Left renal cortex interstitium (tissue), 4 donors: ENCODE results near the gene INPP5A. TPM values are rescaled to one million over a fixed set of nuclear protein-coding genes. Genes with fewer than 3 reads are reported as not detected.
"Not testable (repeated sequence)": the region's sequence is repeated elsewhere in the genome, so short reads cannot be mapped to it uniquely, and the experiment has no call there.

ENCODE experiments used
- DNase-seq, 4 donors: peaks; one replicate each; pipeline ENCODE4 v3.0.0-alpha.2; 2013; ENCODE audit warnings: low read depth in 4 of 4, low spot score in 2 of 4, missing footprints in 1 of 4
- polyA plus RNA-seq, 4 donors: library from polyadenylated mRNA; unstranded; fragments of 120-200 nt; gene quantifications; one replicate each; pipeline ENCODE4 v1.2.1, GENCODE V29; 2013; ENCODE audit not compliant: insufficient read length in 4 of 4

INPP5A gene
- polyA plus RNA-seq, 4 donors = 27.8 to 39.8 (median 34.4) TPM

- no peak for DNase-seq
Observed at GRCh38 chr10:132544744-132545658, 7.4 kb downstream of the INPP5A start.

- no peak for DNase-seq
Observed at GRCh38 chr10:132545659-132546367, 8.2 kb downstream of the INPP5A start.

GRCh38 chr10:132546567-132547420 lies 9.2 kb downstream of the INPP5A start:
- peak in 1 of 4 donors; percentile 77 for DNase-seq

- DNase-seq = no peak
Observed at GRCh38 chr10:132547421-132547861, 9.9 kb downstream of the INPP5A start.

GRCh38 chr10:132548106-132548823 lies 10.7 kb downstream of the INPP5A start:
- DNase-seq = no peak

GRCh38 chr10:132548869-132549268 lies 11.3 kb downstream of the INPP5A start:
- DNase-seq = no peak

GRCh38 chr10:132549371-132549770 lies 11.8 kb downstream of the INPP5A start:
- DNase-seq = no peak

- no peak for DNase-seq
Observed at GRCh38 chr10:132550366-132551092, 12.9 kb downstream of the INPP5A start.

- no peak for DNase-seq
Observed at GRCh38 chr10:132551093-132551807, 13.7 kb downstream of the INPP5A start.

- no peak for DNase-seq
Observed at GRCh38 chr10:132551808-132552130, 14.2 kb downstream of the INPP5A start.

GRCh38 chr10:132552635-132553034 lies 15.0 kb downstream of the INPP5A start:
- not testable (repeated sequence) for DNase-seq

- not testable (repeated sequence) for DNase-seq
Observed at GRCh38 chr10:132553568-132553967, 16.0 kb downstream of the INPP5A start.

GRCh38 chr10:132554053-132554990 lies 16.7 kb downstream of the INPP5A start:
- DNase-seq = no peak

- DNase-seq = no peak
Observed at GRCh38 chr10:132554991-132555647, 17.5 kb downstream of the INPP5A start.

- DNase-seq = no peak
Observed at GRCh38 chr10:132555648-132556575, 18.3 kb downstream of the INPP5A start.

- DNase-seq = no peak
Observed at GRCh38 chr10:132556994-132557441, 19.4 kb downstream of the INPP5A start.
